Urinary bladder (tissue), 4 donors: ENCODE results near the gene RNU2-63P. TPM values are rescaled to one million over a fixed set of nuclear protein-coding genes. Genes with fewer than 3 reads are reported as not detected.
"Not testable (repeated sequence)": the region's sequence is repeated elsewhere in the genome, so short reads cannot be mapped to it uniquely, and the experiment has no call there.

Experiments used
- DNase-seq: peaks from one replicate; pipeline ENCODE4 v3.0.0-alpha.2; 2015; ENCODE audit errors: extremely low spot score
- H3K27ac ChIP-seq: one replicate; pipeline ENCODE4 v1.5.1; 2013; ENCODE audit warnings: low read depth, mild to moderate bottlenecking, moderate library complexity
- H3K36me3 ChIP-seq: one replicate; pipeline ENCODE4 v1.6.1; 2013; ENCODE audit warnings: mild to moderate bottlenecking, moderate library complexity; ENCODE audit not compliant: insufficient read depth
- H3K4me1 ChIP-seq: one replicate; pipeline ENCODE4 v1.6.1; 2013; ENCODE audit warnings: mild to moderate bottlenecking, moderate library complexity; ENCODE audit not compliant: insufficient read depth
- H3K4me3 ChIP-seq: one replicate; pipeline ENCODE4 v1.5.1; 2013; ENCODE audit warnings: low read depth, low read length
- WGBS: extraction: QIAGEN DNeasy Blood & Tissue Kit; methylation state at CpG from one replicate; pipeline ENCODE4 v1.1.7; 2013; 5-methylcytosine and 5-hydroxymethylcytosine counted together
- polyA plus RNA-seq: library from polyadenylated mRNA; stranded (reverse); fragments of 200-250 nt; gene quantifications from one replicate; pipeline ENCODE4 v1.2.3, GENCODE V29; 2013
- total RNA-seq: library from RNA; depleted of rRNA; stranded (reverse); fragments of >200 nt; gene quantifications from one replicate; pipeline ENCODE4 v1.2.3, GENCODE V29; 2014
- donor health status: healthy with polysubstance abuse.
- donor health status: healthy.

Gene RNU2-63P
- total and polyA plus RNA-seq, 2 donors = not detected

DNA sequence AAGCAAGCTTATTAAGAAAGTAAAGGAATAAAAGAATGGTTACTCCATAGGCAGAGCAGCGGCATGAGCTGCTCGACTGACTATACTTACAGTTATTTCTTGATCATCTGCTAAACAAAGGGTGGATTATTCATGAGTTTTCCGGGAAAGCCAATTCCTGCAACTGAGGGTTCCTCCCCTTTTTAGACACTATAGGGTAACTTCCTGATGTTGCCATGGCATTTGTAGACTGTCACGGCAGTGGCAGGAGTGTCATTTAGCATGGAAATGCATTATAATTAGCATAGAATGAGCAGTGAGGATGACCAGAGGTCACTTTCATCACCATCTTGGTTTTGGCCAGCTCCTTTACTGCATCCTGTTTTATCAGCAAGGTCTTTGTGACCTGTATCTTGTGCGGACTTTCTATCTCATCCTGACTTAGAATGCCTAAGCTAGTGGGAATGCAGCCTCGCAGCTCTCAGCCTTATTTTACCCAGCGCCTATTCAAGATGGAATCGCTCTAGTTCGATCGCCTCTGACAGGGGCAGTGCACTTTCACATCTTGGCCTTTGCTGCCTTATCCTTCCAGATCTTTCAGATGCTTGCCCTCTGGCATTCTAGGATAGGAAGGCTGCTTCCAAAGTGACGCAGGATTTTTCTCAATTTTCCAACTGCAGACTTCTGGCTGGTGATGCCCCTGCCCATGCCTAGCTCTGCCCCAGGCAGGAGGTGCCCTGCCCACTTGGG lies 1.9 kb upstream of the RNU2-63P start:
- not testable (repeated sequence) for H3K4me3 ChIP-seq, DNase-seq, H3K36me3 ChIP-seq, H3K27ac ChIP-seq, H3K4me1 ChIP-seq
- WGBS = 83% methylated on average over 11 of the region's 11 CpGs

DNA sequence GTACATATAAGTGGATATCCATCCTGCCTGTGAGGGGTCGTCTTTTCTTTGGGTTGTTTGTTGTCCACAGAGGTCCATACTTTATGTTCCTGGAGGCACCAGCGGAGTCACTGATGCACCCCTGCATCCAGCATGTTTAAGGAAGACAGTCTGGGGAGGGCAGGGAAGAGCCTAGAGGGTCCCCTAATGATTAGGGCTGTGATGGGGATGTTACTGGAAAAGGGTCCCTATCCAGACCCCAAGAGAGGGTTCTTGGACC lies 1.4 kb upstream of the RNU2-63P start:
- WGBS = 86% methylated on average over 2 of the region's 2 CpGs
- not testable (repeated sequence) for H3K4me3 ChIP-seq, H3K36me3 ChIP-seq, H3K27ac ChIP-seq, H3K4me1 ChIP-seq, DNase-seq

DNA sequence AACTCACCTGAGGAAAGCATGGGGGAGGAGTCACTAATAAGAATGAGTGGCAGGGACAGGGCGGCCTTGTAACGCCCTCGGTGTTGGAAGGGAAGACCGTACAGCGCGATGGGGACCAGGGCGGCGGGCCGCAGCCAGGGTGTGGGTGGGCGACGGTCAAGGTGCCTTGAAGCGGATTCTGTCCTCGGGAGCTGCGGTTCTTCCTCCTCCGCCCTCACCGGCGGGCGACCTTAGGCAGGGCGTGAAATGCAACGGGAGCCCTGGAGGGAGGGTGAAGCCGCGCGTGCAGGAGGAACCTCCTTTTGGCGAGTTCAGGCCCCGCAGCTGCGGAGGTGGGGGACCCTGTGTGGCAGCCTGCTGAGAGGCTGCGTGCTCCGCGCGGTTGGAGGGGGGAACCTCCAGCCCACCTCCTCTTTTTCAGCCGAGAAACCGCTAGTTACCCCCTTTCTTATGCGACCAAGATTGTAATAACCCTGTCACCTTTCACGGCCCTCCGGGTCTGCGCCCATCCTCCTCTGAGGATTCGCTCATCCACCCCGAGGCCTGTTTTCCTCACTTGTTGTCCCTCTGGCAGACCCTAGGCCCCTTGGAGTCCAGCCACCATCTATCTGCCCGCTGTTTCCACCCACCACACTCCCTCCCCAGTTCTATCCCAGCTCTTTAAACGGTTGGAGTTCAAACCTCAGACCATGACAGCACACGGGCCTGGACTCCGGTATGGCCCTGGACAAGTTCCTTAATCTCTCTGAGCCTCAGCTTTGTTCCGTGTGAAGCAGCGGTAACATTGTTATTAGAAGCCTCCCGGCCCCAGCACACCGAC lies 823 bp upstream of the RNU2-63P start:
- H3K4me1 ChIP-seq = no peaks in the 10 kb centered on the region
- DNase-seq = no peak
- no peak overlapping the region for H3K27ac ChIP-seq
- H3K4me3 ChIP-seq = peak overlapping the region; percentile 50
- 22% methylated on average over 46 of the region's 46 CpGs for WGBS
- H3K36me3 ChIP-seq = no peaks in the 10 kb centered on the region

DNA sequence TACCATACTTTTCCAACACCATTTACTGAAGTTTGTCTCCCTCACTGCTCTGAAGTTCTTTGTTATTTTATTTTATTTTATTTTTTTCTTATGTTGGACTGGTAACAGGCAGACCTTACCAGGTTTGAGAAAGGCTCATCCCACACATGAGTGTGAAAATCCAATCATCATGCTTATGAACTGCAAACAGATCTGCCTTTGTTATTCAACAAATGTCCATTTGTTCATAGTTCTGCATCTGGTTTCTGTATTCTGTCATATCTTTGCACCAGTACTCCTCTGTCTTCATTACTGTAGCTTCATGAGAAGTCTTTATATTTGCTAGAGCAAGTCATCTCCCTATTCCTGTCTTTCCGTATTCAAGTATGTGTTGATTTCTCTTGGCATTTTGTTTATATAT lies 5.3 kb downstream of the RNU2-63P start:
- WGBS = 49% methylated on average over 1 of the region's 1 CpG
- Histone ChIP-seq H3K27ac (no peak overlapping the region), H3K4me3 (no peak overlapping the region), H3K4me1 (no peaks in the 10 kb centered on the region), H3K36me3 (no peaks in the 10 kb centered on the region)
- no peak for DNase-seq

DNA sequence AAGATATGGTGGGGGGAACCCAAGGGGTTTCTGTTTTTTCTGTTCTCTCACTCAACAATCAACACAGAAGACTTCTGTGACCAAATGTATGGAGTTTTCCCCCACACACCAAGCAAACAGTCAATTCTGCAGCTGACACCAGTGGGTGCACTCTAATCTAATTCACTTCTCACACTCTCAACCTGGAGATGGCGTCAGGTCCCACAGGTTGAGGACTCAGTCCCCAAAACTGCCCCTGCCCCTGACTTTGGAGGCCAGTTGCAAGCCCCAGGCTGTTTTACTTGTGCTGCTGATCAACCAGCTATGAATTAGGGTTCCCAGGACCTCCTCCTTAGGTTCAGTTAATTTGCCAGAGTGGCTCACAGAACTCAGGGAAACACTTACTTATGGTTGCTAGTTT lies 6.2 kb downstream of the RNU2-63P start:
- H3K27ac ChIP-seq = no peak overlapping the region
- no peaks in the 10 kb centered on the region for H3K4me1 ChIP-seq
- 95% methylated on average over 1 of the region's 1 CpG for WGBS
- H3K4me3 ChIP-seq = no peak overlapping the region
- H3K36me3 ChIP-seq = no peaks in the 10 kb centered on the region
- DNase-seq = no peak

DNA sequence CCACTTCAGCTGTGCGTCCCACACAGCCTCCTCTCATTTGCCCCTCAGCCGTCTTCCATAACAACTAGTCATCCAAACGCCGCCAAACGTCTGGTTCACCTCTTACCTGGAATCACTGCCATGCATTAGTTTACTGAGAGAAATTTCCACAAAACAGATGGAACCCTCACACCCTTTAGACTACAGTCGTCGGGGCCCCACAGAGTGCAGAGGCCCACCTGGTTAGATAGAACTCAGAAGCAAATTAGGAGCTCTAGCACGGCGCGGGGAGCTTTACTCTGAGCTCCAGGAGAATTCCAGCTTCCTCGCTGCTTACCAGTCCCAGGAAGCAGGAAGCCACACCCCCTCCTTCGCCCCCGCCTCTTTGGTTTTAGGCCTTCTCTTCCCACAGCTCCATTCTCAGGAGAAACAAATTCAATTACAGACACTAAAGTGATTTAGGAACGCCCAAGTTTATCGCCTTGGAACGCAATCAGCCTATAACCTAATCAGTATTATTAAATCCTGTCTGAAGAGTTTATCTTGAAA lies 9.4 kb downstream of the RNU2-63P start:
- Histone ChIP-seq H3K27ac (no peak overlapping the region), H3K4me3 (no peak overlapping the region), H3K4me1 (no peaks in the 10 kb centered on the region), H3K36me3 (no peaks in the 10 kb centered on the region)
- WGBS = 91% methylated on average over 16 of the region's 16 CpGs
- DNase-seq = no peak

DNA sequence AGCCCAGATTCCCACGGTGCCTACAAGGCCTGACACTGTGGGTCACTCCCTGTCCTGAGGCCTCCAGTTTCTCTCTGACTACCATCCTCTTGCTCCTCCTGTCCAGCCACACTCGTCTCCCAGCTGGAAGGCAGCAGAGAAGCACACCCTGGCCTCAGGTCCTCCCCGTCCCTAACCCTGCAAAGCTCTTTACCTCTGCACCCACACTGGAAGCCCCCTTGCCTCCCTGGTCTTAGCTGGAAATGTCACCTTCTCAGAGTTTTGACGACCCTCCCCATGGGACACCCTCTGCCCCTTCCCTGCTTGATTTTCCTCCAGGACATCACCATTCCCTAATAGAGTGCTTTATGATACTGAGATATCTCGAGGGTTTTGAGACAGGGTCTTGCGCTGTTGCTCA lies 10.6 kb downstream of the RNU2-63P start:
- H3K4me1 ChIP-seq = no peaks in the 10 kb centered on the region
- no peak for DNase-seq
- H3K4me3 ChIP-seq = no peak overlapping the region
- H3K36me3 ChIP-seq = no peaks in the 10 kb centered on the region
- no peak overlapping the region for H3K27ac ChIP-seq
- 90% methylated on average over 6 of the region's 6 CpGs for WGBS

DNA sequence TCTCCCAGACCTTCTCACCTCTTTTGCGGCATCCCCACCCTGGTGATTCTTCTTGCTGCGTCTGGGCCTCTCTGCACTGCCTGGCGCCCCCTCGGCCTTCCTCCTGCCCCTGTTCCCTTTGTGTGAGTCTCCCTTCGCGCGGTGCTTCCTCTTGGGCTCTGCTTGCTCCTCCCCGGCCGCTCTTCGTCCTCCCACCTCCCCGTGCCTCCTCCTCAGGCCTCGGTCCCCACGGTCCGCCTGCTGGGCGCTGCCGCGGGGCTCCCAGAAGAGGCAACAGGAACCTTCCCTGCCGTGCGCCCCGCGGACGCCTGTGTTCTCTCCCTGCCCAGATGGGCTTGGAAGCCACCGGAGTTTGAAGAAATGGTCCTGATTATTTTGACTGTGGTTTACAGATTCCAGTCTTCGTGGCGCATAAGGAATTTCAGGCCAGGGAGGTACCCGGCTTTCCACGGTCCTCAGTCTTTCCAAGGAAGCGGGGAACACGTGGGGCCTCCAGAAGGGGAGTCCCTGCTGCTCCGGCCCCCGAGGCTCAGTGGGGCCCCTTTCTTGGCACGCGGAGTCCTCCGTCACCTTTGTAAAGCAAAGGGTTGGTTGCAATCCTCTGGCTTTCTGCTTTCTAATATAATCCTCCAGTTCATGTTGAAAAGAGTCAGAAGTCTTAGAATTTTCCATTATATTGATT lies 13.1 kb downstream of the RNU2-63P start:
- H3K4me3 ChIP-seq = no peak overlapping the region
- no peaks in the 10 kb centered on the region for H3K36me3 ChIP-seq

DNA sequence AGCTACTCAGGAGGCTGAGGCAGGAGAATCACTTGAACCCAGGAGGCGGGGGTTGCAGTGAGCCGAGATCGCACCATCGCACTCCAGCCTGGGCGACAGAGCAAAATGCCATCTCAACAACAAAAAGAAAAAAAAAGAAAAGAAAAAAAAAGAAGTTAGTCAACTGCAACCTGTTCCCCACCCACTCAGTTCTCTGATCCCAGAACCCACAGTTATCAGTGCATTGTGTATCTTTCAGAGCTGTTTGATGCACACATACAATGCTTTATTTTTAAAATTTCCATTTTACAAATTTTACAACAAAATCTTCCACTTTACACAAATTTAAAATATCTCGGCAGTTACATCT lies 14.0 kb downstream of the RNU2-63P start:
- Histone ChIP-seq H3K4me1 (no peaks in the 10 kb centered on the region), H3K36me3 (no peaks in the 10 kb centered on the region), H3K27ac (no peak overlapping the region), H3K4me3 (no peak overlapping the region)
- 92% methylated on average over 6 of the region's 6 CpGs for WGBS
- DNase-seq = no peak

More for the DNA sequence above, 13.1 kb downstream of the RNU2-63P start:
- WGBS = 32% methylated on average over 34 of the region's 34 CpGs
- H3K4me1 ChIP-seq = no peaks in the 10 kb centered on the region
- H3K27ac ChIP-seq = no peak overlapping the region
- no peak for DNase-seq

DNA sequence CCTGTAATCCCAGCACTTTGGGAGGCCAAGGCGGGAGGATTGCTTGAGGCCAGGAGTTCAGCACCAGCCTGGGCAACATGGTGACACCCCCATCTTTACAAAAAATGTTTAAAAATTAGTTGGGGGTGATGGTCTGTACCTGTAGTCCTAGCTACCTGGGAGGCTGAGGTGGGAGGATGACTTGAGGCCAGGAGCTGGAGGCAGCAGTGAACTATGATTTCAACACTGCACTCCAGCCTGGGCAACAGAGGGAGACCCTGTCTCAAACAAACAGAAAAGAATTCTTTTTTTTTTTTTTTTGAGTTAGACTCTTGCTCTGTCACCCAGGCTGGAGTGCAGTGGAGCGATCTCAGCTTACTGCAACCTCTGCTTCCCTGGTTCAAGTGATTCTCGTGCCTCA lies 15.9 kb downstream of the RNU2-63P start:
- not testable (repeated sequence) for H3K4me1 ChIP-seq, H3K4me3 ChIP-seq, DNase-seq, H3K36me3 ChIP-seq, H3K27ac ChIP-seq
- WGBS = 63% methylated on average over 3 of the region's 3 CpGs

DNA sequence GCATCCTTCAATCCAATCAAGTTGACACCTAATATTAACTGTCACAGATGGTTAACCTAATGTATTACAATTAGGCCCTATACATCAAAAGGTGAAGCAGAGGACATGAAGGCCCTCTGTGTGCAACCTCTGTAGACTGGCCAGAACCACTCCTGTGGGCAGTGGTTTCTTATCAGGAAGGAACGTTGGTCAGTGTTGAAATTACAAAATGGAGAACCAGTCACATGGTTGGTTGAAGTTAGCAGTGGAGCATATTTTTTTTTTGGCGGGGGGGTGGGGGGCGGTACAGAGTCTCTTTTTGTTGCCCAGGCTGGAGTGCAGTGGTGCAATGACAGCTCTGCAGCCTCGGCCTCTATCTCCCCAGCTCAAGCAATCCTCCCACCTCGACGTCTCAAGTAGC lies 19.8 kb downstream of the RNU2-63P start:
- Histone ChIP-seq H3K27ac (no peak overlapping the region), H3K36me3 (no peaks in the 10 kb centered on the region), H3K4me1 (no peaks in the 10 kb centered on the region), H3K4me3 (no peak overlapping the region)
- 86% methylated on average over 6 of the region's 6 CpGs for WGBS
- DNase-seq = no peak

DNA sequence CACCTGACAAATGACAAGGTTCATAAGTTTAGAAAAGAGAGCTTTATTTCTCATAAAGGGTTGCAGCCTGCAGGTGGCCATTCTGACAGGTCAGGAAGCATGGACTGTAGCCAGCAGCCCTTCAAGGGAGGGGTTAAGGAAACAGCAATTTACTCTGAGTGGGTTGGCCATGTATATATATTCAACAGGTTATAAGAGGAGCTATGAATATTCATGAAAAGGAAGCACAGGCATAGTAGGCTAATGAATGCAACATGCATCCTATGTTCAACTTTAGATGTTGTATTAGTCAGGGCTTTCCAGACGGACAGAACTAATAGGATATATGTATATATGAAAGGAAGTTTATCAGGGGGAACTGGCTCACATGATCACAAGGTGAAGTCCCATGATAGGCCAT lies 20.6 kb downstream of the RNU2-63P start:
- Histone ChIP-seq H3K4me1 (no peaks in the 10 kb centered on the region), H3K4me3 (no peak overlapping the region), H3K27ac (no peak overlapping the region), H3K36me3 (no peaks in the 10 kb centered on the region)
- DNase-seq = no peak
- 73% methylated on average over 1 of the region's 1 CpG for WGBS

DNA sequence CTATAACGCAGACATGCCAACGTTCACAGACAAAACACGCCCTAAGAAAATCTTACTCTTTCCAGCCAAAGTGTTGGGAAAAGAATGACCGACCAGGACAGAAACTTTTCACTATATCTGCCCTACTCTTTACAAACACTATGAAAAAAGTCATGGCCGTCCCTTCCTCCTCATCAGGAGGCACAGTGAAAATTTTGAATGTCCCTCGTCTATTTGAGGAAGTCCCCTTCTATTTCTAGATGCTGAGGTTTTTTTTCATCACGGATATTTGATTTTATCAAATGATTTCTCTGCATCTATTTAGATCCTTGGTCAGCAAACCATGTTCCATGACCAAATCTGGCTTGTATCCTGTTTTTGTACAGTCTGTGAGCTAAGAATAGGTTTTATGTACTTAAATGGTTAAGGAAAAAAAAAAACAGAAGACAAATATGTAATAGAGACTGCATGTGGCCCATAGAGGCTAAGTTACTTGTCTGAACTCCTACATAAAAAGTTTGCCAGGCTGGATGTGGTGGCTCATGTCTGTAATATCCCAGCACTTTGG lies 22.0 kb downstream of the RNU2-63P start:
- not testable (repeated sequence) for DNase-seq, H3K4me1 ChIP-seq, H3K36me3 ChIP-seq, H3K27ac ChIP-seq, H3K4me3 ChIP-seq
- 69% methylated on average over 7 of the region's 7 CpGs for WGBS

DNA sequence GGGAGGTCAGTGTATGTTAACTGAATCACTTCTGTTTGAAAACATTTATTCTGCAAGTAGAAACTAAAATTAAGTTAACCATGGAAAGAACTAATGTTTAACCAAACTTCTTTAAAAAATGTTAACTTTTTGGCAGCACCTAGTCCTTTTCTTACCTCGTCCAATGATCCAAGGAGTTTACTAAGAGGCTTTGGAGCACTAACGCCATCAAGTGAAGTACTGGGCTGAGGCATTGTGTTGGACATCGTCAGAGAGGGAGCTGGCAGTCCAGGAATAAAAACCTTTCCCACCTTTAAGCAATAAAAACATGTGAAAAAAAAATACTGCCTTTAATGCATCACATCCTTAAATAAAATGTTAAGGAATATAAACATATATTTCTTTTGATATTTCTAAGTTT lies 23.8 kb downstream of the RNU2-63P start:
- not testable (repeated sequence) for H3K27ac ChIP-seq
- WGBS = 31% methylated on average over 2 of the region's 3 CpGs

More for the DNA sequence above, 23.8 kb downstream of the RNU2-63P start:
- not testable (repeated sequence) for H3K4me1 ChIP-seq, H3K4me3 ChIP-seq, DNase-seq, H3K36me3 ChIP-seq
